CD4-positive, alpha-beta T cell (primary cell): ENCODE results near the gene ST3GAL2. TPM values are rescaled to one million over a fixed set of nuclear protein-coding genes. Genes with fewer than 3 reads are reported as not detected.

Source experiments
- ATAC-seq: fragments of 200-7000 bp; cut with Tn5 transposase; one replicate; pipeline ENCODE4 v1.10.0; 2022; ENCODE audit warnings: mild to moderate bottlenecking; ENCODE audit not compliant: poor library complexity
- CTCF ChIA-PET: fragments of 350-600 bp; sonication (Branson Sonifier 250); formaldehyde crosslinking; loops from one replicate; lab custom pipeline; 2021; ENCODE audit warnings: antibody characterized with exemption, inconsistent platforms; lab: Charles Lee
- POLR2A ChIA-PET: fragments of 350-600 bp; sonication (Branson Sonifier 250); formaldehyde crosslinking; loops from one replicate; lab custom pipeline; 2021; ENCODE audit warnings: antibody characterized with exemption, inconsistent platforms; lab: Charles Lee
- DNase-seq, 14 experiments: peaks; one replicate each; pipeline ENCODE4 v3.0.0-alpha.2; 2013 to 2020; ENCODE audit warnings: mixed read lengths in 2 of 14
- H3K27ac ChIP-seq, 2 donors: one replicate each; pipeline versions ENCODE4 v1.5.1 to v1.7.0; 2013; ENCODE audit warnings: low read length in 2 of 2, low read depth in 1 of 2, mild to moderate bottlenecking in 1 of 2
- H3K27me3 ChIP-seq, 2 experiments: 1 replicate in 1 of 2; 2 replicates in 1 of 2; pipeline versions ENCODE4 v1.6.1 to v1.7.0; 2013; ENCODE audit warnings: low read length in 2 of 2, control low read depth in 1 of 2, mild to moderate bottlenecking in 1 of 2, moderate library complexity in 1 of 2; ENCODE audit not compliant: insufficient read depth in 2 of 2, control insufficient read depth in 1 of 2
- H3K36me3 ChIP-seq: one replicate; pipeline ENCODE4 v1.6.1; 2013; ENCODE audit warnings: low read length, control low read depth; ENCODE audit not compliant: insufficient read depth
- H3K4me1 ChIP-seq: one replicate; pipeline ENCODE4 v1.6.1; 2013; ENCODE audit warnings: low read length, control low read depth; ENCODE audit not compliant: insufficient read depth
- H3K4me3 ChIP-seq: one replicate; pipeline ENCODE4 v1.5.1; 2013; ENCODE audit warnings: mild to moderate bottlenecking, low read length, moderate library complexity
- H3K9me3 ChIP-seq, 2 experiments: 1 replicate in 1 of 2; 2 replicates in 1 of 2; pipeline versions ENCODE4 v1.6.1 to v1.7.0; 2013; ENCODE audit warnings: low read length in 2 of 2, mild to moderate bottlenecking in 2 of 2, control low read depth in 1 of 2, moderate library complexity in 1 of 2; ENCODE audit not compliant: control insufficient read depth in 1 of 2, insufficient read depth in 1 of 2
- H3K27ac Mint-ChIP-seq: one replicate; pipeline ENCODE4 v1.8.0; 2020; ENCODE audit warnings: mixed read lengths
- H3K27me3 Mint-ChIP-seq: one replicate; pipeline ENCODE4 v1.8.0; 2021; ENCODE audit warnings: mixed read lengths
- H3K36me3 Mint-ChIP-seq: one replicate; pipeline ENCODE4 v1.8.0; 2021; ENCODE audit warnings: low read depth, mixed read lengths
- H3K4me1 Mint-ChIP-seq: one replicate; pipeline ENCODE4 v1.8.0; 2021; ENCODE audit warnings: low read depth, mixed read lengths
- H3K4me3 Mint-ChIP-seq: one replicate; pipeline ENCODE4 v1.8.0; 2020; ENCODE audit warnings: mild to moderate bottlenecking, mixed read lengths
- H3K9me3 Mint-ChIP-seq: one replicate; pipeline ENCODE4 v1.8.0; 2020; ENCODE audit warnings: mixed read lengths
- intact Hi-C, 2 experiments: fragments of 100-400 bp; cut with DNase I in 1 of 2; cut with micrococcal nuclease in 1 of 2; formaldehyde crosslinking; loops; one replicate each; pipeline versions ENCODE4 v1.15.1 to v1.9.0; 2023 to 2025; cut with DNase I, micrococcal nuclease
- total RNA-seq, 174 experiments: library from RNA in 2 of 174; stranded (reverse) in 2 of 174; gene quantifications; one replicate each; pipeline ENCODE4 v1.2.3 and lab custom pipeline; 2021 to 2026
- TF ChIP-seq, protein P1 (sequence below): fragments of 200-600 bp; IDR thresholded peaks from one replicate; pipeline ENCODE4 v1.8.0; 2022; ENCODE audit warnings: antibody characterized with exemption, mild to moderate bottlenecking

Gene ST3GAL2
- total RNA-seq, 2 experiments from 2014 or later = 9.8 to 11.1 TPM

DNA sequence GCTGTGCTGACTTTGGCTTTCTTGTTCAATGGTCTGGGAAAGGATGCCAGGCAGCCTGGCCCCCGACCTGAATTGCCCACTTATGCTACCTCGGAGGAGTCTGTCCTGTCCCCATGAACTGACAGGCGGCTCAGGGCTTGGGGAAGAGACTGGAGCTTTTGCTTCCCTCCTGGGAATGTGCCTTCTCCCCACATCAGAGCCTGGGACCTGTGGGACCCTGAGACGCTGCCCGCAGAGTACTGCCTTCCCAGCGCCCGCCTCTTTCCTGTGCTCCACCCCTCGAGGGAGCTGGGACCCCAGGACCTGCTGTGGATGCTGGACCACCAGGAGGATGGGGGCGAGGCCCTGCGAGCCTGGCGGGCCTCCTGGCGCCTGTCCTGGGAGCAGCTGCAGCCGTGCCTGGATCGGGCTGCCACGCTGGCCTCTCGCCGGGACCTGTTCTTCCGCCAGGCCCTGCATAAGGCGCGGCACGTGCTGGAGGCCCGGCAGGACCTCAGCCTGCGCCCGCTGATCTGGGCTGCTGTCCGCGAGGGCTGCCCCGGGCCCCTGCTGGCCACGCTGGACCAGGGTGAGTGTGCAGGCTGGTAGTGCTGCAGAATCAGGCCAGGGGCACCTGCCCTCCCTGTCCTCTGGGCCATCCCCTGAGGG, 34.0 kb upstream of the ST3GAL2 start:
- intact Hi-C loops = no loop called here
- no peak overlapping the region for H3K27ac ChIP-seq
- Mint-ChIP-seq H3K27ac (no peak overlapping the region), H3K27me3 (no peaks in the 10 kb centered on the region), H3K36me3 (peaks cover 20% of the 10 kb centered on the region), H3K4me3 (no peak overlapping the region), H3K9me3 (no peaks in the 10 kb centered on the region), H3K4me1 (no peaks in the 10 kb centered on the region)
- POLR2A ChIA-PET = no interaction called here
- H3K4me1 ChIP-seq = no peaks in the 10 kb centered on the region
- TF ChIP-seq, protein P1, sequence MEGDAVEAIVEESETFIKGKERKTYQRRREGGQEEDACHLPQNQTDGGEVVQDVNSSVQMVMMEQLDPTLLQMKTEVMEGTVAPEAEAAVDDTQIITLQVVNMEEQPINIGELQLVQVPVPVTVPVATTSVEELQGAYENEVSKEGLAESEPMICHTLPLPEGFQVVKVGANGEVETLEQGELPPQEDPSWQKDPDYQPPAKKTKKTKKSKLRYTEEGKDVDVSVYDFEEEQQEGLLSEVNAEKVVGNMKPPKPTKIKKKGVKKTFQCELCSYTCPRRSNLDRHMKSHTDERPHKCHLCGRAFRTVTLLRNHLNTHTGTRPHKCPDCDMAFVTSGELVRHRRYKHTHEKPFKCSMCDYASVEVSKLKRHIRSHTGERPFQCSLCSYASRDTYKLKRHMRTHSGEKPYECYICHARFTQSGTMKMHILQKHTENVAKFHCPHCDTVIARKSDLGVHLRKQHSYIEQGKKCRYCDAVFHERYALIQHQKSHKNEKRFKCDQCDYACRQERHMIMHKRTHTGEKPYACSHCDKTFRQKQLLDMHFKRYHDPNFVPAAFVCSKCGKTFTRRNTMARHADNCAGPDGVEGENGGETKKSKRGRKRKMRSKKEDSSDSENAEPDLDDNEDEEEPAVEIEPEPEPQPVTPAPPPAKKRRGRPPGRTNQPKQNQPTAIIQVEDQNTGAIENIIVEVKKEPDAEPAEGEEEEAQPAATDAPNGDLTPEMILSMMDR = no peak
- peaks cover 25% of the 10 kb centered on the region for H3K36me3 ChIP-seq
- CTCF ChIA-PET = no interaction called here
- no peak overlapping the region for H3K4me3 ChIP-seq
- no peak for ATAC-seq
- H3K9me3 ChIP-seq = no peaks in the 10 kb centered on the region
- no peaks in the 10 kb centered on the region for H3K27me3 ChIP-seq
- no peak for DNase-seq

DNA sequence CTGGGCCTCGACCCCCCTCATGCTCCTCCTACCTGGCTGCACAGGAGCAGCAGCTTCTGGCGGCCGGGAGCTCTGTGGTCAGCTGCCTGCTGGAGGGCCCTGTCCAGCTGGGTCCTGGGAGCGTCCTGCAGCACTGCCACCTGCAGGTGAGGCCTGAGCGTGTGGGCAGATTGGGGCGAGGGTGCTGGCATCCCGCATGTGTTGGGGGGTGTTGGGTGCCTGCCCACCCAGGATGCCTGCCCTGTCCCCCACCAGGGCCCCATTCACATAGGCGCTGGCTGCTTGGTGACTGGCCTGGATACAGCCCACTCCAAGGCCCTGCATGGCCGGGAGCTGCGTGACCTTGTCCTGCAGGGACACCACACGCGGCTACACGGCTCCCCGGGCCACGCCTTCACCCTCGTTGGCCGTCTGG, 32.0 kb upstream of the ST3GAL2 start:
- no peak overlapping the region for H3K4me3 ChIP-seq
- no peak overlapping the region for H3K4me3 Mint-ChIP-seq
- ATAC-seq (no peak), DNase-seq (peak in 1 of 14 experiments; percentile 17)
- no peaks in the 10 kb centered on the region for H3K9me3 ChIP-seq
- H3K27me3 Mint-ChIP-seq = no peaks in the 10 kb centered on the region
- no peak overlapping the region for H3K27ac ChIP-seq
- ChIA-PET CTCF (interaction anchor here (0.5 to 0.6 kb wide), 2 partner anchors 24 to 40 kb away, joined by 3 to 5 read pairs; no protein-coding TSS in a partner anchor), POLR2A (no interaction called here)
- H3K9me3 Mint-ChIP-seq = no peaks in the 10 kb centered on the region
- intact Hi-C loops = no loop called here
- no peaks in the 10 kb centered on the region for H3K27me3 ChIP-seq
- H3K4me1 ChIP-seq = no peaks in the 10 kb centered on the region
- no peaks in the 10 kb centered on the region for H3K4me1 Mint-ChIP-seq
- TF ChIP-seq, protein P1 = no peak
- peaks cover 30% of the 10 kb centered on the region for H3K36me3 ChIP-seq
- H3K36me3 Mint-ChIP-seq = peaks cover 10% of the 10 kb centered on the region
- H3K27ac Mint-ChIP-seq = no peak overlapping the region

DNA sequence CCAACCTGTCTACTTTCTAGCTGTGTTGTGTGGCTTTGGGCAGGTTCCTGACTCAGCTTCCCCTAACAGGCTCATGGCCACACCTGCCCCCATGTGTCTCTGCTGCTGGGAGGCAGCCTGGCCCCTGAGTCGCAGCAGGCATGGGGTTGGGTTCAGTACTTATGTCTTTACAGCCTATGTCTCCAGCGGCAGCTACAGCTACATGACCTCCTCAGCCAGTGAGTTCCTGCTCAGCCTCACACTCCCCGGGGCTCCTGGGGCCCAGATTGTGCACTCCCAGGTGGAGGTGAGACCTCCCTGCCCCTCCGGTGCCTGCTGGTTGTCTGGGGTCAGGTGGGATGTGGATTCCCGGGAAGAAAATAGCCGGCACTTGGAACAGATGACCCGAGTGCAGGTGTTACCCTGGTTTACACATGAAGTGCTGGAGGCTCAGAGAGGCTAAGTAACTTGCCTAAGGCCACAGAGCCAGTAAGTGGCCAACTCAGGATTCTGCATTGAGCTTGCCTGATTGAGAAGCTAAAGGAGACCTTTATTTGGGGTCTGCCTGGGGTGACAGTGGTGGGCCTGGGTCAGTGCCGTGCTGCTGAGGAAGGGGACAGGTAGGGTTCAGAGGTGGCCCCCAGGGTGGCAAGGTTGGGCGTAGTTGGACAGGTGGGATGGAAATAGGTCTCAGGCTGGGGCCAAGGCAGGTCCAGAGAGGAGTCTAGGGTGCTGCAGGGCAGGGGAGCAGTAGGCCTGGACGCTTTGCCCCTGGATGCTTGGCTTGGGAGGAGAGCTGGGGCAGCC, 31.4 kb upstream of the ST3GAL2 start:
- ATAC-seq (no peak), DNase-seq (no peak)
- no peaks in the 10 kb centered on the region for H3K4me1 ChIP-seq
- H3K4me3 Mint-ChIP-seq = no peak overlapping the region
- H3K9me3 ChIP-seq = no peaks in the 10 kb centered on the region
- H3K27ac ChIP-seq = no peak overlapping the region
- POLR2A ChIA-PET = no interaction called here
- no peaks in the 10 kb centered on the region for H3K27me3 ChIP-seq
- H3K4me3 ChIP-seq = no peak overlapping the region
- H3K27me3 Mint-ChIP-seq = no peaks in the 10 kb centered on the region
- peaks cover 26% of the 10 kb centered on the region for H3K36me3 ChIP-seq
- peaks cover 11% of the 10 kb centered on the region for H3K36me3 Mint-ChIP-seq
- H3K9me3 Mint-ChIP-seq = no peaks in the 10 kb centered on the region
- TF ChIP-seq, protein P1 = no peak
- H3K4me1 Mint-ChIP-seq = no peaks in the 10 kb centered on the region
- CTCF ChIA-PET = interaction anchor here (0.6 kb wide), 1 partner anchor 39 kb away, joined by 3 read pairs; no protein-coding TSS in a partner anchor
- H3K27ac Mint-ChIP-seq = no peak overlapping the region
- intact Hi-C loops = no loop called here
